K562 (cell line): ENCODE data around the gene TADA2A. TPM values are rescaled to one million over a fixed set of nuclear protein-coding genes. Genes with fewer than 3 reads are reported as not detected.

Source experiments
- CGGBP1 ChIP-seq: fragments of 250-450 bp; sonication (Bioruptor Pico); IDR thresholded peaks from 2 replicates; pipeline ENCODE4 v1.9.0; 2021; ENCODE audit warnings: mild to moderate bottlenecking
- EGR1 ChIP-seq: fragments of 450-650 bp; conservative IDR thresholded peaks from 2 replicates; pipeline ENCODE4 v1.6.1; 2017; ENCODE audit warnings: mild to moderate bottlenecking
- FOXJ2 ChIP-seq: fragments of 200-800 bp; sonication (Bioruptor generic); IDR thresholded peaks from 2 replicates; pipeline ENCODE4 v1.6.1; 2016; ENCODE audit warnings: missing genetic modification characterization, missing compliant biosample characterization
- HDAC2 ChIP-seq: fragments of 450-650 bp; IDR thresholded peaks from 2 replicates; pipeline ENCODE4 v1.6.1; 2016; ENCODE audit warnings: mild to moderate bottlenecking
- HMGN3 ChIP-seq: IDR thresholded peaks from 2 replicates; pipeline ENCODE4 v1.6.1; 2011; ENCODE audit warnings: borderline replicate concordance, low read depth, mild to moderate bottlenecking, mixed read lengths, low read length; ENCODE audit not compliant: insufficient read length; ENCODE audit errors: extremely low read depth
- IRF1 ChIP-seq: sonication (generic); formaldehyde crosslinking; IDR thresholded peaks from 2 replicates; pipeline ENCODE4 v1.8.0; 2022; ENCODE audit warnings: missing genetic modification reagents, mild to moderate bottlenecking, borderline replicate concordance
- KDM5B ChIP-seq: fragments of 200-600 bp; sonication (generic); IDR thresholded peaks from 2 replicates; pipeline ENCODE4 v1.6.1; 2012; ENCODE audit warnings: low read depth, mild to moderate bottlenecking, moderate library complexity, low read length, control low read depth, inconsistent platforms; ENCODE audit not compliant: insufficient replicate concordance
- MAX ChIP-seq: sonication (generic); formaldehyde crosslinking; IDR thresholded peaks from 2 replicates; pipeline ENCODE4 v1.9.0; 2022; ENCODE audit warnings: mild to moderate bottlenecking, missing genetic modification reagents
- MAZ ChIP-seq, 2 experiments: fragments of 450-650 bp in 1 of 2; sonication (generic) in 1 of 2; formaldehyde crosslinking; IDR thresholded peaks in 1 of 2; conservative IDR thresholded peaks in 1 of 2; 2 replicates each; pipeline versions ENCODE4 v1.4.0 to v1.5.0; 2020; ENCODE audit warnings: mild to moderate bottlenecking in 1 of 2, missing genetic modification reagents in 1 of 2
- MXI1 ChIP-seq: IDR thresholded peaks from 2 replicates; pipeline ENCODE4 v1.6.1; 2011; ENCODE audit warnings: low read depth, mild to moderate bottlenecking, improper control_type of control experiment, low read length
- MYC ChIP-seq, 2 experiments: fragments of 250-450 bp in 1 of 2; sonication (Bioruptor Pico) in 1 of 2; IDR thresholded peaks; 2 replicates each; pipeline versions ENCODE4 v1.5.1 to v1.6.1; 2012 to 2021; ENCODE audit warnings: low read depth in 2 of 2, borderline replicate concordance in 1 of 2, improper control_type of control experiment in 1 of 2, low read length in 1 of 2, mild to moderate bottlenecking in 1 of 2, moderate library complexity in 1 of 2
- NEUROD1 ChIP-seq: fragments of 150-350 bp; IDR thresholded peaks from 2 replicates; pipeline ENCODE4 v1.6.1; 2014; ENCODE audit warnings: borderline replicate concordance, low read length, low read depth; ENCODE audit not compliant: partially characterized antibody
- NFATC3 ChIP-seq: fragments of 450-650 bp; IDR thresholded peaks from 2 replicates; pipeline ENCODE4 v1.6.1; 2017; ENCODE audit warnings: mild to moderate bottlenecking
- RBM14 ChIP-seq: fragments of 200-400 bp; formaldehyde crosslinking; IDR thresholded peaks from 2 replicates; pipeline ENCODE4 v1.6.1; 2018; ENCODE audit warnings: low read depth, mild to moderate bottlenecking, low read length, moderate library complexity, borderline replicate concordance; ENCODE audit not compliant: insufficient read depth
- SAFB2 ChIP-seq: fragments of 200-400 bp; formaldehyde crosslinking; IDR thresholded peaks from 2 replicates; pipeline ENCODE4 v1.6.1; 2018; ENCODE audit warnings: borderline replicate concordance, low read length, low read depth, moderate library complexity; ENCODE audit not compliant: severe bottlenecking
- SIRT6 ChIP-seq: IDR thresholded peaks from one replicate; pipeline ENCODE4 v1.6.1; 2012; ENCODE audit warnings: low read depth, mild to moderate bottlenecking, control low read depth, inconsistent platforms, low read length, moderate library complexity
- TCF3 ChIP-seq: sonication (generic); formaldehyde crosslinking; IDR thresholded peaks from 2 replicates; pipeline ENCODE4 v1.4.0; 2020; ENCODE audit warnings: mild to moderate bottlenecking, missing genetic modification reagents
- TEAD4 ChIP-seq, 2 experiments: sonication (generic) in 1 of 2; formaldehyde crosslinking in 1 of 2; IDR thresholded peaks; 2 replicates each; pipeline versions ENCODE4 v1.6.1 to v1.8.0; 2012 to 2022; ENCODE audit warnings: borderline replicate concordance in 1 of 2, inconsistent platforms in 1 of 2, low read length in 1 of 2, mild to moderate bottlenecking in 1 of 2, missing genetic modification reagents in 1 of 2
- ZBTB1 ChIP-seq: sonication (generic); formaldehyde crosslinking; IDR thresholded peaks from 2 replicates; pipeline ENCODE4 v1.8.1; 2023; ENCODE audit warnings: missing genetic modification reagents, low read depth, mild to moderate bottlenecking, borderline replicate concordance
- ZEB2 ChIP-seq: fragments of 450-650 bp; IDR thresholded peaks from 2 replicates; pipeline ENCODE4 v1.6.1; 2016
- ZFP1 ChIP-seq: fragments of 450-650 bp; formaldehyde crosslinking; IDR thresholded peaks from 2 replicates; pipeline ENCODE4 v1.4.0; 2020; ENCODE audit warnings: mild to moderate bottlenecking, mixed read lengths
- ZNF146 ChIP-seq: IDR thresholded peaks from one replicate; pipeline ENCODE4 v1.6.1; 2018; ENCODE audit warnings: missing compliant biosample characterization; ENCODE audit not compliant: unreplicated experiment
- ZNF395 ChIP-seq: fragments of 200-800 bp; sonication (Bioruptor generic); IDR thresholded peaks from 2 replicates; pipeline ENCODE4 v1.6.1; 2017; ENCODE audit warnings: missing genetic modification characterization, missing compliant biosample characterization
- ZNF778 ChIP-seq: fragments of 450-650 bp; formaldehyde crosslinking; IDR thresholded peaks from 2 replicates; pipeline ENCODE4 v1.4.0; 2020; ENCODE audit warnings: mild to moderate bottlenecking, moderate library complexity
- polyA plus RNA-seq, 8 experiments: library from polyadenylated mRNA; depleted of rRNA in 4 of 8; stranded (reverse) in 5 of 8; unstranded in 3 of 8; fragments of >200 nt; fragmentation: Nextera tagmentation in 2 of 8; fragmentation: Illumina TruSeq in 1 of 8; extraction: Ambion mirVana in 2 of 8; extraction: Trizol in 1 of 8; gene quantifications; 2 replicates each; pipeline versions ENCODE4 v1.2.1 to v1.2.3, GENCODE V29; 2011 to 2014; ENCODE audit warnings: inconsistent platforms in 1 of 8, missing spikeins in 1 of 8
- total RNA-seq, 7 experiments: library from RNA; depleted of rRNA in 6 of 7; stranded (reverse); fragments of >200 nt in 6 of 7; fragmentation: Illumina TruSeq in 2 of 7; extraction: Trizol in 2 of 7; gene quantifications; 2 replicates each; pipeline versions ENCODE4 v1.2.1 to v1.2.3, GENCODE V29; 2011 to 2021; ENCODE audit warnings: low replicate concordance in 1 of 7

Gene TADA2A
- total and polyA plus RNA-seq, 9 of the 15 experiments (the other 6 are each of a cell fraction or from before 2014, with no cell fraction given), result 13.8 to 37.7 (median 25.0) TPM

GRCh38 chr17:37489197-37490001 is 82.7 kb downstream of the TADA2A start, which contains the start of gene DUSP14 (continued):
- TF ChIP-seq NEUROD1, result no peak
- no peak for TF ChIP-seq ZBTB1
- TF ChIP-seq EGR1, result peak; percentile 57
- TF ChIP-seq MXI1, result no peak
- TF ChIP-seq KDM5B, result peak; percentile 64
- TF ChIP-seq NFATC3, result no peak
- TF ChIP-seq MYC (IDR thresholded peaks at IDR 0.05; ENCODE audit: low read depth, low read length), result no peak
- no peak for TF ChIP-seq MYC (CRISPR knock-in tag; IDR thresholded peaks at IDR 0.05; ENCODE audit: borderline replicate concordance, low read depth)
- no peak for TF ChIP-seq SAFB2
- no peak for TF ChIP-seq SIRT6
- TF ChIP-seq ZEB2, result peak; percentile 83
- no peak for TF ChIP-seq IRF1 (CRISPR knock-in tag)
- 0 out of 2 replicates have a peak, but pooled peaks have one; percentile 25 for TF ChIP-seq FOXJ2
- TF ChIP-seq MAZ (CRISPR knock-in tag; conservative IDR thresholded peaks at IDR 0.05 in 1 of 2, IDR thresholded peaks at IDR 0.05 in 1 of 2), result peak in 1 of 2 experiments; percentile 12; a peak in 1 of 4 replicates
- TF ChIP-seq MAX (CRISPR knock-in tag), result peak; percentile 52; the same call in 1 of the 2 replicates
- no peak for TF ChIP-seq ZNF146 (CRISPR knock-in tag)
- no peak for TF ChIP-seq TCF3 (CRISPR knock-in tag)
- TF ChIP-seq ZNF778 (CRISPR knock-in tag), result no peak
- no peak for TF ChIP-seq ZFP1
- TF ChIP-seq CGGBP1, result no peak
- peak; percentile 53; the same call in 1 of the 2 replicates for TF ChIP-seq ZNF395
- TF ChIP-seq HMGN3, result peak; percentile 38
- TF ChIP-seq HDAC2, result no peak
- TF ChIP-seq TEAD4 (IDR thresholded peaks at IDR 0.05; ENCODE audit: low read length), result 0 out of 2 replicates have a peak, but pooled peaks have one; percentile 10
- no peak for TF ChIP-seq TEAD4 (CRISPR knock-in tag; IDR thresholded peaks at IDR 0.05; ENCODE audit: borderline replicate concordance)
- 0 out of 2 replicates have a peak, but pooled peaks have one; percentile 54 for TF ChIP-seq RBM14
